A549 (cell line): Measurements from ENCODE around the gene ANO8. TPM values are rescaled to one million over a fixed set of nuclear protein-coding genes. Genes with fewer than 3 reads are reported as not detected.

Experiments used
- ATAC-seq, 2 experiments: fragments of 200-7000 bp in 1 of 2; fragments of >200 bp in 1 of 2; cut with Nextera tagmentation in 1 of 2; cut with Tn5 transposase in 1 of 2; 3 replicates each; pipeline versions ENCODE4 v1.8.0 to v1.9.1; 2018 to 2020; ENCODE audit warnings: mild to moderate bottlenecking in 1 of 2, moderate library complexity in 1 of 2
- CTCF ChIA-PET: fragments of 300-600 bp; sonication (Branson Sonifier 250); formaldehyde crosslinking; extraction: SDS; loops from one replicate; lab custom pipeline; 2021; ENCODE audit warnings: antibody characterized with exemption, inconsistent platforms; lab: Yijun Ruan, JAX
- POLR2A ChIA-PET: fragments of 350-600 bp; formaldehyde crosslinking; extraction: SDS; loops from one replicate; lab custom pipeline; 2021; ENCODE audit warnings: antibody characterized with exemption, inconsistent platforms; lab: Yijun Ruan, JAX
- DNase-seq, 2 experiments: peaks; one replicate each; pipeline versions ENCODE4 v3.0.0 to v3.0.0-alpha.2; 2011 to 2016; ENCODE audit warnings: low read depth in 1 of 2, low spot score in 1 of 2
- FAIRE-seq: peaks from 2 replicates; lab custom pipeline; 2011; peaks lifted over from hg19 to GRCh38; lab: Jason Lieb, UNC
- H3K27ac ChIP-seq, 2 experiments: fragments of >200 bp; sonication (Bioruptor Twin); formaldehyde crosslinking; 3 replicates each; pipeline ENCODE4 v1.5.1; 2016 to 2017
- H3K4me1 ChIP-seq: fragments of >200 bp; sonication (Bioruptor Twin); formaldehyde crosslinking; 3 replicates; pipeline ENCODE4 v1.6.1; 2016
- H3K4me2 ChIP-seq: fragments of >200 bp; sonication (Bioruptor Twin); formaldehyde crosslinking; 3 replicates; pipeline ENCODE4 v1.6.1; 2016
- H3K4me3 ChIP-seq: fragments of >200 bp; sonication (Bioruptor Twin); formaldehyde crosslinking; 3 replicates; pipeline ENCODE4 v1.5.1; 2016
- H3K9me3 ChIP-seq: fragments of >200 bp; sonication (Bioruptor Twin); formaldehyde crosslinking; 3 replicates; pipeline ENCODE4 v1.6.1; 2016
- BHLHE40 ChIP-seq: IDR thresholded peaks from 2 replicates; pipeline ENCODE4 v1.6.1; 2012; ENCODE audit warnings: low read depth, low read length, inconsistent platforms
- CBX2 ChIP-seq: fragments of 200-600 bp; sonication (generic); IDR thresholded peaks from 2 replicates; pipeline ENCODE4 v1.6.1; 2016; ENCODE audit warnings: low read depth, mild to moderate bottlenecking, borderline replicate concordance
- CBX8 ChIP-seq: fragments of 200-600 bp; sonication (generic); IDR thresholded peaks from 2 replicates; pipeline ENCODE4 v1.6.1; 2016
- CEBPB ChIP-seq, 2 experiments: fragments of >200 bp in 1 of 2; sonication (Bioruptor Twin) in 1 of 2; formaldehyde crosslinking in 1 of 2; IDR thresholded peaks; 2 replicates each; pipeline ENCODE4 v1.6.1; 2012 to 2016
- CHD2 ChIP-seq: fragments of 150-350 bp; IDR thresholded peaks from 2 replicates; pipeline ENCODE4 v1.6.1; 2014; ENCODE audit warnings: low read length; ENCODE audit not compliant: partially characterized antibody
- EHF ChIP-seq: fragments of 250-450 bp; sonication (Bioruptor Pico); IDR thresholded peaks from 2 replicates; pipeline ENCODE4 v1.5.0; 2020; ENCODE audit warnings: mild to moderate bottlenecking
- EHMT2 ChIP-seq: fragments of 200-600 bp; sonication (generic); IDR thresholded peaks from 2 replicates; pipeline ENCODE4 v1.6.1; 2016; ENCODE audit warnings: antibody characterized with exemption, low read depth, mild to moderate bottlenecking, moderate library complexity
- ELK1 ChIP-seq: fragments of 150-350 bp; IDR thresholded peaks from 2 replicates; pipeline ENCODE4 v1.6.1; 2014; ENCODE audit warnings: low read depth, mild to moderate bottlenecking, low read length
- EP300 ChIP-seq, 2 experiments: fragments of >200 bp; sonication (Bioruptor Twin); formaldehyde crosslinking; IDR thresholded peaks; 2 replicates in 1 of 2; 3 replicates in 1 of 2; pipeline ENCODE4 v1.6.1; 2016 to 2017
- ESRRA ChIP-seq: fragments of 150-350 bp; IDR thresholded peaks from 2 replicates; pipeline ENCODE4 v1.6.1; 2014; ENCODE audit warnings: mild to moderate bottlenecking, low read length, borderline replicate concordance
- GATA3 ChIP-seq: IDR thresholded peaks from 2 replicates; pipeline ENCODE4 v1.6.1; 2012; ENCODE audit warnings: borderline replicate concordance
- HDAC2 ChIP-seq: fragments of 200-600 bp; sonication (generic); IDR thresholded peaks from 2 replicates; pipeline ENCODE4 v1.6.1; 2016
- HES2 ChIP-seq: fragments of >200 bp; sonication (Bioruptor Twin); formaldehyde crosslinking; IDR thresholded peaks from 2 replicates; pipeline ENCODE4 v1.6.1; 2016
- HEYL ChIP-seq: fragments of 250-450 bp; sonication (Bioruptor Pico); IDR thresholded peaks from 2 replicates; pipeline ENCODE4 v1.8.0; 2021; ENCODE audit warnings: mild to moderate bottlenecking, moderate library complexity
- HOXA7 ChIP-seq: fragments of 250-450 bp; sonication (Bioruptor Pico); IDR thresholded peaks from 2 replicates; pipeline ENCODE4 v1.5.0; 2020; ENCODE audit warnings: mild to moderate bottlenecking, moderate library complexity
- JUN ChIP-seq, 2 experiments: fragments of >200 bp; sonication (Bioruptor Twin); formaldehyde crosslinking; IDR thresholded peaks; 2 replicates in 1 of 2; 3 replicates in 1 of 2; pipeline ENCODE4 v1.6.1; 2016 to 2017
- JUNB ChIP-seq: fragments of >200 bp; sonication (Bioruptor Twin); formaldehyde crosslinking; IDR thresholded peaks from 2 replicates; pipeline ENCODE4 v1.6.1; 2016
- KDM1A ChIP-seq: fragments of 200-600 bp; sonication (generic); IDR thresholded peaks from 2 replicates; pipeline ENCODE4 v1.6.1; 2016; ENCODE audit warnings: low read depth, mild to moderate bottlenecking
- MAFK ChIP-seq: fragments of 450-650 bp; IDR thresholded peaks from 2 replicates; pipeline ENCODE4 v1.6.1; 2014; ENCODE audit not compliant: partially characterized antibody
- MYC ChIP-seq: IDR thresholded peaks from 2 replicates; pipeline ENCODE4 v1.6.1; 2012; ENCODE audit warnings: mild to moderate bottlenecking, inconsistent platforms, low read length, improper control_type of control experiment, borderline replicate concordance
- NFE2L2 ChIP-seq: fragments of 150-350 bp; conservative IDR thresholded peaks from 2 replicates; pipeline ENCODE4 v1.6.1; 2014; ENCODE audit warnings: low read length
- NR3C1 ChIP-seq: fragments of >200 bp; sonication (Bioruptor Twin); formaldehyde crosslinking; IDR thresholded peaks from 3 replicates; pipeline ENCODE4 v1.6.1; 2017
- POLR2A ChIP-seq: IDR thresholded peaks from 2 replicates; pipeline ENCODE4 v1.6.1; 2012; ENCODE audit warnings: mild to moderate bottlenecking, low read length
- TP53 ChIP-seq: fragments of 250-450 bp; sonication (Bioruptor Pico); IDR thresholded peaks from 2 replicates; pipeline ENCODE4 v1.5.0; 2021; ENCODE audit warnings: mild to moderate bottlenecking, moderate library complexity
- USF2 ChIP-seq: fragments of 450-650 bp; IDR thresholded peaks from 2 replicates; pipeline ENCODE4 v1.6.1; 2014; ENCODE audit warnings: antibody characterized with exemption
- ZC3H11A ChIP-seq: fragments of 450-650 bp; IDR thresholded peaks from 2 replicates; pipeline ENCODE4 v1.6.1; 2014; ENCODE audit warnings: antibody characterized with exemption, mild to moderate bottlenecking
- ZFP36 ChIP-seq: fragments of 450-650 bp; IDR thresholded peaks from 2 replicates; pipeline ENCODE4 v1.6.1; 2014; ENCODE audit warnings: borderline replicate concordance; ENCODE audit not compliant: partially characterized antibody
- WGBS: methylation state at CpG from one replicate; pipeline ENCODE4 v1.1.6; 2017; ENCODE audit errors: missing lambda C conversion rate; 5-methylcytosine and 5-hydroxymethylcytosine counted together
- polyA plus RNA-seq, 4 experiments: library from polyadenylated mRNA; depleted of rRNA in 3 of 4; stranded (reverse); fragments of >200 nt; fragmentation: RNase III in 1 of 4; extraction: RNeasy Plus Mini Kit Qiagen cat#74134 plus additional on column Dnase treatment in 1 of 4; gene quantifications; 2 replicates in 3 of 4; 3 replicates in 1 of 4; pipeline ENCODE4 v1.2.3, GENCODE V29; 2011 to 2017
- TF ChIP-seq, protein P1 (sequence below): fragments of 200-600 bp; sonication (generic); IDR thresholded peaks from 2 replicates; pipeline ENCODE4 v1.6.1; 2016; ENCODE audit warnings: antibody characterized with exemption, mild to moderate bottlenecking, moderate library complexity

The ANO8 gene
- polyA plus RNA-seq, 2 of the 4 experiments (the other 2 are of a cell fraction): 2.2 to 5.5 TPM

DNA sequence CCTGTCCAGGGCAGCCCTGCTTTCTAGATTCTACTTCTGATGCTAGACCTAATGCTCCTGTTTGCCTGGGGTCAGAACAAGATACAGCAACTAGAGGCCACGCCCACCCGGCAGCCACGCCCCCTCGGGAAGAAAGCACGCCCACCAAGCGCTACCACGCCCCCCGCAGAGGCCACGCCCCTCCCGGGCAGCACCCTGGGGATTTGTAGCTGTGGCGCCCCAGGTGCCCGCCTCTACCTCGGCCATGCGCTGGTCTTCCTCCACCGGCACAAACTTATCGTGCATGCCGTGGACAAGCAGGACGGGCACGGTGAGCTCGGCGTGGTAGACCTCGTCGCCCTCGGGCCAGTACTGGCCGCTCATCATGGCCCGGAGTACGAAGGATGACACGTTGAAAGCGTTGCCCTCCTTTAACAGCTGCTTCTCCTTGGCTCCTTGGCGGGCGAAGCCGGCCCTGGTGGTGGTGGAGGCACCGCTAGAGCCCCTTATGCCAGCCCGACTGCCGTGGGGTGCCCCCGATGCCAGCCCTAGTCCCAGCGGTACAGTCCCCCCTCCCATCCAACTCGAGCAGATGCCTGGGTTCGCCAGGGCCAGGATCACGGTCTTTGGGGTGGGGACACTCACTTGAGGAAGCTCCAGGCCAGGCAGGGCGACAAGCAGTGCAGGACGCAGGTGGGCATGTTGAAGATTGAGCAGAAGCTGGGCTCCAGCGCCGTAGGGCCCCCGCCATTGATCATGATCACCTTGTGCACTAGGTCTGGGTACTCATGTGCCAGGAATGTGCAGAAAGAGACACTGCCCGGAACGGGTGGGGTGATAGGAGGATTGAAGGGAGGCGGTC, 40.4 kb downstream of the ANO8 start (continued):
- TF ChIP-seq, protein P1, sequence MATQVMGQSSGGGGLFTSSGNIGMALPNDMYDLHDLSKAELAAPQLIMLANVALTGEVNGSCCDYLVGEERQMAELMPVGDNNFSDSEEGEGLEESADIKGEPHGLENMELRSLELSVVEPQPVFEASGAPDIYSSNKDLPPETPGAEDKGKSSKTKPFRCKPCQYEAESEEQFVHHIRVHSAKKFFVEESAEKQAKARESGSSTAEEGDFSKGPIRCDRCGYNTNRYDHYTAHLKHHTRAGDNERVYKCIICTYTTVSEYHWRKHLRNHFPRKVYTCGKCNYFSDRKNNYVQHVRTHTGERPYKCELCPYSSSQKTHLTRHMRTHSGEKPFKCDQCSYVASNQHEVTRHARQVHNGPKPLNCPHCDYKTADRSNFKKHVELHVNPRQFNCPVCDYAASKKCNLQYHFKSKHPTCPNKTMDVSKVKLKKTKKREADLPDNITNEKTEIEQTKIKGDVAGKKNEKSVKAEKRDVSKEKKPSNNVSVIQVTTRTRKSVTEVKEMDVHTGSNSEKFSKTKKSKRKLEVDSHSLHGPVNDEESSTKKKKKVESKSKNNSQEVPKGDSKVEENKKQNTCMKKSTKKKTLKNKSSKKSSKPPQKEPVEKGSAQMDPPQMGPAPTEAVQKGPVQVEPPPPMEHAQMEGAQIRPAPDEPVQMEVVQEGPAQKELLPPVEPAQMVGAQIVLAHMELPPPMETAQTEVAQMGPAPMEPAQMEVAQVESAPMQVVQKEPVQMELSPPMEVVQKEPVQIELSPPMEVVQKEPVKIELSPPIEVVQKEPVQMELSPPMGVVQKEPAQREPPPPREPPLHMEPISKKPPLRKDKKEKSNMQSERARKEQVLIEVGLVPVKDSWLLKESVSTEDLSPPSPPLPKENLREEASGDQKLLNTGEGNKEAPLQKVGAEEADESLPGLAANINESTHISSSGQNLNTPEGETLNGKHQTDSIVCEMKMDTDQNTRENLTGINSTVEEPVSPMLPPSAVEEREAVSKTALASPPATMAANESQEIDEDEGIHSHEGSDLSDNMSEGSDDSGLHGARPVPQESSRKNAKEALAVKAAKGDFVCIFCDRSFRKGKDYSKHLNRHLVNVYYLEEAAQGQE: no peak
- TF ChIP-seq HOXA7 (CRISPR knock-in tag): no peak
- no peak for TF ChIP-seq ZFP36
- no peak for TF ChIP-seq NFE2L2
- no peak for TF ChIP-seq HEYL (CRISPR knock-in tag)
- TF ChIP-seq HES2: no peak

GRCh38 chr19:17293605-17294004, 41.0 kb downstream of the ANO8 start:
- 92% methylated on average over 12 of the region's 14 CpGs for WGBS
- Histone ChIP-seq H3K27ac (peak overlapping the region; percentile 87 to 89; a peak in 4 of 6 replicates), H3K9me3 (0 out of 3 replicates have a peak, but pooled peaks cover 3% of the 10 kb centered on the region), H3K4me3 (peak overlapping the region; percentile 67; the same call in 1 of the 3 replicates), H3K4me2 (peak overlapping the region; percentile 91), H3K4me1 (peaks cover 23% of the 10 kb centered on the region; the same call in 2 of the 3 replicates)
- ATAC-seq (no peak), FAIRE-seq (no peak), DNase-seq (no peak)
- POLR2A ChIA-PET: interaction anchor here (0.6 to 1.4 kb wide), 3 partner anchors 11 to 27 kb away, joined by 3 to 15 read pairs (median 5); partner anchors contain the start of genes BABAM1 and MRPL34
- TF ChIP-seq BHLHE40 (no peak), EHMT2 (no peak), MAFK (no peak), ESRRA (no peak), GATA3 (no peak)
- TF ChIP-seq, all 56 proteins: peak for 0
- CTCF ChIA-PET: interaction anchor here (0.7 to 9.0 kb wide), 11 partner anchors 9 to 471 kb away, joined by 3 to 98 read pairs (median 3); partner anchors contain the start of genes ABHD8, ANKLE1, DDA1 and MRPL34

DNA sequence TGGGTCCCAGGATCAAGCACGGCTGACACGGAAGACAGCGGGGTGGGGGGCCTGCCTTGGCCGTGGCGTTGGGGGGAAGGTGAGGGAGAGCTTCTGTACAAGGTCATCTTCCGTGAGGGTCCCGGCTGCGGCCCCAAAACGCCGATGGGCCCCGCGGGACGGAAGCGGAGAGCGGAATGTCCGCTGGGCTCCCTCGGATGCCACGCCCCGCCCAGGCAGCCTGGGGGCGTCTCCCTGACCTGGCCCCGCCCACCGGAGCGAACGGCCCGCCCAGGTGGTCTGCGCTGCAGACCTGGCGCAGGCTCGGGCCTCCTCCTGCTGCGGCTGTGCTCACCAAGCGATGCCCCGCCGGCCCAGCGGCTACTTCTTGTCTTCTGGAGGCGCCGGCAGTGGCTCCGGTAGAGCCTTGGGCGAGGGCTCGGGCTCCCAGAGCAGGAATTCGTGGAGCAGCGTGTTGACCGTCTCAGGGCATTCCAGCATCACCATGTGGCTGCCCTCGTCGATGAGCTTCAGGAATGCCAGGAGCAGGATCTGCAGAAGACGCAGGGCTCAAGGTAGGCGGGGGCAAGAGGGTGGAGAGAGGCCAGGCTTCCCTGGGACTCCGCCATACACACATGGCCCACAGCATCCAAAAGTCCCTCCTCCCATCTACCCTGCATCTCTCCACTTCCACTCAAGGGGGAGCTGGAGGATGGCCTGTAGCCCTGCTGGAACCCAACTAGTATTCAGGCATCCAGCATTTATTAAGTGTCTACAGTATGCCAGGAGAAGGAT, 42.2 kb downstream of the ANO8 start:
- Histone ChIP-seq H3K9me3 (no peaks in the 10 kb centered on the region), H3K27ac (peak overlapping the region; percentile 87 to 89), H3K4me2 (peak overlapping the region; percentile 91), H3K4me3 (peak overlapping the region; percentile 67), H3K4me1 (peaks cover 23% of the 10 kb centered on the region; the same call in 2 of the 3 replicates)
- WGBS: 0% methylated on average over 3 of the region's 46 CpGs
- ChIA-PET POLR2A (interaction anchor here (0.5 to 1.4 kb wide), 8 partner anchors 12 to 209 kb away, joined by 3 to 15 read pairs (median 4); partner anchors contain the start of genes BABAM1, MRPL34 and USE1), CTCF (interaction anchor here (0.5 to 9.0 kb wide), 22 partner anchors 8 to 472 kb away, joined by 3 to 98 read pairs (median 4); partner anchors contain the start of genes ABHD8, ANKLE1, DDA1 and MRPL34)
- no peak for FAIRE-seq
- DNase-seq: peak; percentile 92 to 94
- ATAC-seq: peak; percentile 93 to 94
- no peak for TF ChIP-seq EP300 (IDR thresholded peaks at IDR 0.05)
- no peak for TF ChIP-seq CHD2
- TF ChIP-seq ZFP36: no peak
- no peak for TF ChIP-seq USF2
- TF ChIP-seq TP53 (CRISPR knock-in tag): no peak
- no peak for TF ChIP-seq GATA3
- TF ChIP-seq CEBPB (IDR thresholded peaks at IDR 0.05): no peak
- no peak for TF ChIP-seq NR3C1
- no peak for TF ChIP-seq ZC3H11A
- peak in 1 of 2 experiments; percentile 77; a peak in 2 of 5 replicates for TF ChIP-seq JUN (IDR thresholded peaks at IDR 0.05)
- TF ChIP-seq JUNB: no peak
- no peak for TF ChIP-seq HES2
- TF ChIP-seq HEYL (CRISPR knock-in tag): no peak
- peak; percentile 59 for TF ChIP-seq POLR2A
- TF ChIP-seq HDAC2: no peak
- peak; percentile 19; the same call in 1 of the 2 replicates for TF ChIP-seq MYC
- no peak for TF ChIP-seq ELK1
- TF ChIP-seq CBX8: no peak
- TF ChIP-seq KDM1A: no peak
- TF ChIP-seq CBX2: no peak
- no peak for TF ChIP-seq EHF
